IPS-18c (cell line): ENCODE data around the gene ACCSL.

ENCODE experiments used
- H3K4me3 ChIP-seq: 2 replicates; pipeline ENCODE4 v1.7.0; 2013; ENCODE audit warnings: low read depth, mild to moderate bottlenecking, low read length, moderate library complexity; ENCODE audit not compliant: insufficient read depth
- H3K9me3 ChIP-seq: one replicate; pipeline ENCODE4 v1.6.1; 2013; ENCODE audit warnings: mild to moderate bottlenecking, low read length, moderate library complexity; ENCODE audit not compliant: control insufficient read depth, insufficient read depth

The ACCSL gene

GRCh38 chr11:44016131-44016530, 31.6 kb upstream of the ACCSL start:
- Histone ChIP-seq H3K9me3 (no peaks in the 10 kb centered on the region), H3K4me3 (no peak overlapping the region)

- H3K4me3 ChIP-seq = no peak overlapping the region
- H3K9me3 ChIP-seq = no peaks in the 10 kb centered on the region
Observed at GRCh38 chr11:44016546-44017442, 31.0 kb upstream of the ACCSL start.

- H3K9me3 ChIP-seq = no peaks in the 10 kb centered on the region
- no peak overlapping the region for H3K4me3 ChIP-seq
Observed at GRCh38 chr11:44017443-44018126, 30.2 kb upstream of the ACCSL start.

GRCh38 chr11:44018127-44018521, 29.7 kb upstream of the ACCSL start:
- Histone ChIP-seq H3K9me3 (no peaks in the 10 kb centered on the region), H3K4me3 (no peak overlapping the region)

GRCh38 chr11:44018829-44019228, 29.0 kb upstream of the ACCSL start:
- Histone ChIP-seq H3K9me3 (no peaks in the 10 kb centered on the region), H3K4me3 (no peak overlapping the region)

- H3K9me3 ChIP-seq = no peaks in the 10 kb centered on the region
Observed at GRCh38 chr11:44024977-44025376, 22.8 kb upstream of the ACCSL start.

GRCh38 chr11:44025727-44026126, 22.1 kb upstream of the ACCSL start:
- Histone ChIP-seq H3K4me3 (no peak overlapping the region), H3K9me3 (no peaks in the 10 kb centered on the region)

More at GRCh38 chr11:44024977-44025376, 22.8 kb upstream of the ACCSL start:
- H3K4me3 ChIP-seq = no peak overlapping the region

- no peak overlapping the region for H3K4me3 ChIP-seq
- no peaks in the 10 kb centered on the region for H3K9me3 ChIP-seq
Observed at GRCh38 chr11:44028401-44028800, 19.4 kb upstream of the ACCSL start.

- no peak overlapping the region for H3K4me3 ChIP-seq
- H3K9me3 ChIP-seq = no peaks in the 10 kb centered on the region
Observed at GRCh38 chr11:44028816-44029506, 18.8 kb upstream of the ACCSL start.

- Histone ChIP-seq H3K9me3 (no peaks in the 10 kb centered on the region), H3K4me3 (no peak overlapping the region)
Observed at GRCh38 chr11:44029507-44029845, 18.3 kb upstream of the ACCSL start.

GRCh38 chr11:44029977-44030911, 17.5 kb upstream of the ACCSL start:
- H3K4me3 ChIP-seq = no peak overlapping the region

GRCh38 chr11:44030996-44031395, 16.8 kb upstream of the ACCSL start:
- no peaks in the 10 kb centered on the region for H3K9me3 ChIP-seq
- H3K4me3 ChIP-seq = no peak overlapping the region

More at GRCh38 chr11:44029977-44030911, 17.5 kb upstream of the ACCSL start:
- no peaks in the 10 kb centered on the region for H3K9me3 ChIP-seq

GRCh38 chr11:44031549-44031948, 16.2 kb upstream of the ACCSL start:
- Histone ChIP-seq H3K9me3 (no peaks in the 10 kb centered on the region), H3K4me3 (no peak overlapping the region)

GRCh38 chr11:44032299-44033085, 15.3 kb upstream of the ACCSL start:
- Histone ChIP-seq H3K4me3 (no peak overlapping the region), H3K9me3 (no peaks in the 10 kb centered on the region)

GRCh38 chr11:44033411-44033850, 14.3 kb upstream of the ACCSL start:
- Histone ChIP-seq H3K9me3 (no peaks in the 10 kb centered on the region), H3K4me3 (no peak overlapping the region)

GRCh38 chr11:44033856-44034255, 13.9 kb upstream of the ACCSL start:
- Histone ChIP-seq H3K9me3 (no peaks in the 10 kb centered on the region), H3K4me3 (no peak overlapping the region)
